H1 (cell line): ENCODE data around the gene CCNA2. TPM values are rescaled to one million over a fixed set of nuclear protein-coding genes. Genes with fewer than 3 reads are reported as not detected.

ENCODE experiments used
- CTCF ChIA-PET: fragments of 300-600 bp; sonication (Branson Sonifier 250); formaldehyde crosslinking; loops from one replicate; lab custom pipeline; 2021; ENCODE audit not compliant: partially characterized antibody; lab: Charles Lee
- POLR2A ChIA-PET: fragments of 300-600 bp; sonication (Branson Sonifier 250); formaldehyde crosslinking; loops from one replicate; lab custom pipeline; 2021; ENCODE audit warnings: inconsistent platforms; ENCODE audit not compliant: partially characterized antibody; lab: Charles Lee
- DNase-seq, 2 experiments: peaks; one replicate each; pipeline versions ENCODE4 v3.0.0 to v3.0.0-alpha.2; 2010 to 2022; ENCODE audit warnings: low spot score in 2 of 2, low read depth in 1 of 2, mixed read lengths in 1 of 2
- FAIRE-seq: peaks from 2 replicates; lab custom pipeline; 2011; peaks lifted over from hg19 to GRCh38; lab: Jason Lieb, UNC
- H2AFZ ChIP-seq: 2 replicates; pipeline ENCODE4 v1.8.1; 2012; ENCODE audit warnings: low read length, inconsistent platforms
- H2AK5ac ChIP-seq: 2 replicates; pipeline ENCODE4 v1.6.1; 2013; ENCODE audit warnings: low read depth, low read length
- H2BK120ac ChIP-seq: replicated peaks from 2 replicates; pipeline ENCODE3; 2013; ENCODE audit warnings: low read depth, low read length, inconsistent platforms
- H2BK12ac ChIP-seq: 2 replicates; pipeline ENCODE4 v1.6.1; 2013; ENCODE audit warnings: low read depth, low read length
- H2BK15ac ChIP-seq: 2 replicates; pipeline ENCODE4 v1.6.1; 2013; ENCODE audit warnings: low read length
- H2BK20ac ChIP-seq: 2 replicates; pipeline ENCODE4 v1.6.1; 2013; ENCODE audit warnings: low read length
- H2BK5ac ChIP-seq: 2 replicates; pipeline ENCODE4 v1.6.1; 2013; ENCODE audit warnings: low read depth, low read length
- H3K14ac ChIP-seq: 2 replicates; pipeline ENCODE4 v1.6.1; 2013; ENCODE audit warnings: inconsistent platforms; ENCODE audit not compliant: insufficient read length
- H3K18ac ChIP-seq: 2 replicates; pipeline ENCODE4 v1.6.1; 2013; ENCODE audit warnings: low read length; ENCODE audit errors: extremely low read depth
- H3K23ac ChIP-seq: 2 replicates; pipeline ENCODE4 v1.6.1; 2013; ENCODE audit warnings: inconsistent platforms; ENCODE audit not compliant: insufficient read length
- H3K23me2 ChIP-seq: 2 replicates; pipeline ENCODE4 v1.6.1; 2013; ENCODE audit warnings: low read depth, low read length
- H3K27ac ChIP-seq: 2 replicates; pipeline ENCODE4 v1.6.1; 2011; ENCODE audit warnings: low read depth, low read length, inconsistent platforms
- H3K27me3 ChIP-seq, 4 experiments: replicated peaks in 1 of 4; 1 replicate in 1 of 4; 2 replicates in 3 of 4; pipeline versions ENCODE4 v1.6.1 to v1.8.1; 2011 to 2013; ENCODE audit warnings: low read length in 3 of 4, mild to moderate bottlenecking in 3 of 4, inconsistent platforms in 2 of 4, mixed read lengths in 2 of 4, moderate library complexity in 1 of 4; ENCODE audit not compliant: control insufficient read depth in 3 of 4, insufficient read depth in 3 of 4; ENCODE audit errors: extremely low read depth in 1 of 4
- H3K36me3 ChIP-seq, 4 experiments: 2 replicates each; pipeline versions ENCODE4 v1.6.1 to v1.8.1; 2011 to 2013; ENCODE audit warnings: mild to moderate bottlenecking in 4 of 4, low read length in 3 of 4, moderate library complexity in 2 of 4, control low read depth in 1 of 4, inconsistent platforms in 1 of 4; ENCODE audit not compliant: insufficient read depth in 4 of 4, control insufficient read depth in 2 of 4
- H3K4ac ChIP-seq: replicated peaks from 2 replicates; pipeline ENCODE3; 2013; ENCODE audit warnings: low read length, low read depth, mixed read lengths, inconsistent platforms; ENCODE audit not compliant: insufficient read length
- H3K4me1 ChIP-seq, 4 experiments: replicated peaks in 1 of 4; 1 replicate in 1 of 4; 2 replicates in 3 of 4; pipeline versions ENCODE4 v1.6.1 to v1.8.1; 2011 to 2013; ENCODE audit warnings: low read length in 3 of 4, inconsistent platforms in 2 of 4, mixed read lengths in 1 of 4; ENCODE audit not compliant: insufficient read depth in 4 of 4, control insufficient read depth in 3 of 4
- H3K4me2 ChIP-seq, 2 experiments: 2 replicates each; pipeline versions ENCODE4 v1.6.1 to v1.8.1; 2011 to 2013; ENCODE audit warnings: low read depth in 2 of 2, low read length in 2 of 2, control low read depth in 1 of 2, inconsistent platforms in 1 of 2, mild to moderate bottlenecking in 1 of 2; ENCODE audit not compliant: insufficient read depth in 1 of 2
- H3K4me3 ChIP-seq, 4 experiments: fragments of 200-600, 300-600 bp in 1 of 4; sonication (generic), shearing (Covaris generic), sonication (Bioruptor Twin) in 1 of 4; 2 replicates each; pipeline versions ENCODE4 v1.5.1 to v1.8.1; 2011 to 2016; ENCODE audit warnings: low read length in 4 of 4, low read depth in 3 of 4, control low read depth in 2 of 4, inconsistent platforms in 2 of 4, mild to moderate bottlenecking in 2 of 4, mixed read lengths in 1 of 4, moderate library complexity in 1 of 4; ENCODE audit not compliant: insufficient read depth in 2 of 4; ENCODE audit errors: extremely low read depth in 1 of 4
- H3K56ac ChIP-seq: replicated peaks from 2 replicates; pipeline ENCODE3; 2013; ENCODE audit warnings: low read depth, mild to moderate bottlenecking, mixed read lengths, low read length, inconsistent platforms; ENCODE audit not compliant: insufficient read length
- H3K79me1 ChIP-seq: 2 replicates; pipeline ENCODE4 v1.6.1; 2013; ENCODE audit warnings: low read depth, low read length, control low read depth
- H3K79me2 ChIP-seq, 2 experiments: 2 replicates each; pipeline versions ENCODE4 v1.6.1 to v1.8.1; 2012 to 2013; ENCODE audit warnings: low read length in 2 of 2, mild to moderate bottlenecking in 2 of 2, inconsistent platforms in 1 of 2; ENCODE audit not compliant: insufficient read depth in 2 of 2, control insufficient read depth in 1 of 2
- H3K9ac ChIP-seq, 4 experiments: replicated peaks in 1 of 4; 1 replicate in 1 of 4; 2 replicates in 3 of 4; pipeline versions ENCODE4 v1.6.1 to v1.8.1; 2011 to 2013; ENCODE audit warnings: low read depth in 3 of 4, low read length in 3 of 4, control low read depth in 2 of 4, mild to moderate bottlenecking in 2 of 4, moderate library complexity in 2 of 4, inconsistent platforms in 1 of 4; ENCODE audit errors: extremely low read depth in 1 of 4
- H3K9me3 ChIP-seq, 2 experiments: 2 replicates each; pipeline versions ENCODE4 v1.6.1 to v1.8.1; 2012 to 2013; ENCODE audit warnings: mild to moderate bottlenecking in 2 of 2, moderate library complexity in 2 of 2, control low read depth in 1 of 2, inconsistent platforms in 1 of 2, low read depth in 1 of 2, low read length in 1 of 2, mixed read lengths in 1 of 2; ENCODE audit not compliant: insufficient read depth in 2 of 2
- H4K20me1 ChIP-seq, 2 experiments: replicated peaks in 1 of 2; 2 replicates each; pipeline versions ENCODE3 to v1.8.1; 2011 to 2013; ENCODE audit warnings: inconsistent platforms in 2 of 2, low read length in 2 of 2, mild to moderate bottlenecking in 1 of 2; ENCODE audit not compliant: insufficient read depth in 2 of 2, control insufficient read depth in 1 of 2
- H4K5ac ChIP-seq: 2 replicates; pipeline ENCODE4 v1.6.1; 2013; ENCODE audit warnings: low read length, low read depth, mixed read lengths, inconsistent platforms; ENCODE audit not compliant: insufficient read length
- H4K8ac ChIP-seq: 2 replicates; pipeline ENCODE4 v1.8.0; 2013; ENCODE audit warnings: mild to moderate bottlenecking, moderate library complexity, low read length, inconsistent platforms; ENCODE audit not compliant: insufficient read depth; ENCODE audit errors: extremely low read depth
- H4K91ac ChIP-seq: replicated peaks from 2 replicates; pipeline ENCODE3; 2013; ENCODE audit warnings: low read length, mixed read lengths, inconsistent platforms; ENCODE audit not compliant: insufficient read length
- TEAD4 ChIP-seq: IDR thresholded peaks from 2 replicates; pipeline ENCODE4 v1.6.1; 2012; ENCODE audit warnings: low read depth, low read length, inconsistent platforms, mixed read lengths
- WGBS, 2 experiments: shearing (Covaris generic) in 1 of 2; methylation state at CpG; one replicate each; pipeline versions ENCODE4 v1.1.6 to v1.1.7; 2013 to 2015; ENCODE audit warnings: low lambda C conversion rate in 2 of 2, mixed read lengths in 2 of 2, inconsistent platforms in 1 of 2, low coverage in 1 of 2, missing lambda C conversion rate in 1 of 2; ENCODE audit not compliant: insufficient replicate concordance in 2 of 2, insufficient coverage in 1 of 2, insufficient read length in 1 of 2; ENCODE audit errors: extremely low coverage in 1 of 2, missing lambda C conversion rate in 1 of 2; 5-methylcytosine and 5-hydroxymethylcytosine counted together
- polyA plus RNA-seq, 7 experiments: library from polyadenylated mRNA; depleted of rRNA in 3 of 7; stranded (reverse) in 5 of 7; unstranded in 2 of 7; fragments of >200 nt in 5 of 7; fragments of 200-250 nt in 2 of 7; gene quantifications; 1 replicate in 5 of 7; 2 replicates in 1 of 7; 4 replicates in 1 of 7; pipeline versions ENCODE4 v1.2.1 to v1.2.3, GENCODE V29; 2011 to 2013; ENCODE audit warnings: missing spikeins in 2 of 7, mixed read lengths in 2 of 7
- total RNA-seq: library from RNA; stranded (reverse); fragmentation: NEBNext Ultra II Directional; extraction: Animal tissue kit (Norgen Biotek cat#: 25700); gene quantifications from 2 replicates; pipeline ENCODE4 v1.2.1, GENCODE V29; 2021
- TF ChIP-seq, protein P1 (sequence below), 3 experiments: IDR thresholded peaks; 1 replicate in 2 of 3; 2 replicates in 1 of 3; pipeline versions ENCODE4 v1.5.1 to v1.6.1; 2011; ENCODE audit warnings: low read length in 3 of 3, mild to moderate bottlenecking in 3 of 3, inconsistent platforms in 2 of 3, low read depth in 1 of 3, moderate library complexity in 1 of 3; ENCODE audit not compliant: insufficient read depth in 1 of 3; ENCODE audit errors: control extremely low read depth in 1 of 3

The CCNA2 gene
- total and polyA plus RNA-seq, 2 of the 8 experiments (the other 6 are each of a cell fraction or from before 2014, with no cell fraction given), result 42.1 to 98.6 TPM

DNA sequence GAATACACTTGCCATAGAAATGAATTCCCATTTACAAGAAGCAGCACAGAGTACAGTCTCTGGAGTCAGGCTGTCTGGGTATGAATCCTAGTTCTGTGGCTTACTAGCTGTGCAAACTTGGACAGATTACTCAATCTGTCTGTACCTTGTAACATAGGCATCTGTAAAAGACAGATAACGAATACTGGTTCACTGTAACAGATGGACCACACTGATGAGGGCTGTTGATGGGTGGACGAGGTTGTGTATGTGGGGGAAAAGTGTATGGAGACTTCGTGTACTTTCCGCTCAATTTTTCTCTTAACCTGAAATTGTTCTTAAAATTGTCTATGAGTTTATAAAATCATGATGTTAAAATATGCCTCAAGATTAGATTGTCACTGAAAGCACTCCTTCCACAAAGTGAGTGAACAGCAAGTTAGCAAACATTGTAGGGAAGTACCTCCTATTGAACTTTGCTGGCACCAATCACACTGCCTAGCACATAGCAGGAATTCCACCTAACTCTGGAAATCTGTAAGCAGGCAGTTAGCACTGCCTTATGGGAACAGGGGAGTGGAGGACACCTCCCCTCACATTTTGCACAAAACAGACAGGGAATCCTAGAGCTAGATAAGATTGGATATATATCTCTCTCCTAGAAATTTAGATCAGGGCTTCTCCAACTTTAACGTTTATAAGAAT is 29.0 kb downstream of the CCNA2 start:
- Histone ChIP-seq H2BK15ac (no peak overlapping the region), H3K23ac (no peak overlapping the region), H4K91ac (no peak overlapping the region), H3K4me1 (peaks cover 8 to 18% (median 13%) of the 10 kb centered on the region in 4 experiments), H4K5ac (no peak overlapping the region), H3K4me2 (no peak overlapping the region; a peak in 1 of 4 replicates), H3K9ac (no peak overlapping the region), H3K36me3 (no peaks in the 10 kb centered on the region), H2AK5ac (no peak overlapping the region), H3K4ac (no peak overlapping the region), H3K4me3 (no peak overlapping the region), H4K20me1 (no peaks in the 10 kb centered on the region), H3K14ac (no peak overlapping the region), H2BK5ac (no peak overlapping the region), H3K23me2 (no peaks in the 10 kb centered on the region), H2BK120ac (peak overlapping the region; percentile 13), H3K9me3 (no peaks in the 10 kb centered on the region), H3K79me2 (no peaks in the 10 kb centered on the region), H2BK20ac (no peak overlapping the region; the same call in 1 of the 2 replicates), H4K8ac (no peak overlapping the region), H2BK12ac (peak overlapping the region; percentile 30; the same call in 1 of the 2 replicates), H3K27ac (no peak overlapping the region), H3K18ac (no peak overlapping the region), H2AFZ (no peak overlapping the region), H3K56ac (no peak overlapping the region), H3K79me1 (no peaks in the 10 kb centered on the region), H3K27me3 (peaks cover 0 to 1% (median 0%) of the 10 kb centered on the region in 4 experiments; a peak in 1 of 7 replicates)
- POLR2A ChIA-PET, result interaction anchor here (2.5 to 14.8 kb wide), 3 partner anchors 9 to 29 kb away, joined by 8 to 246 read pairs (median 13); partner anchors contain the start of genes CCNA2 and SMIM43
- FAIRE-seq (no peak), DNase-seq (no peak)
- WGBS, 2 experiments, result 80% methylated on average over 5 of the region's 5 CpGs; no CpG with 5 or more reads in 1 of the 2 experiments
- peak; percentile 75 for TF ChIP-seq TEAD4
- TF ChIP-seq, protein P1, sequence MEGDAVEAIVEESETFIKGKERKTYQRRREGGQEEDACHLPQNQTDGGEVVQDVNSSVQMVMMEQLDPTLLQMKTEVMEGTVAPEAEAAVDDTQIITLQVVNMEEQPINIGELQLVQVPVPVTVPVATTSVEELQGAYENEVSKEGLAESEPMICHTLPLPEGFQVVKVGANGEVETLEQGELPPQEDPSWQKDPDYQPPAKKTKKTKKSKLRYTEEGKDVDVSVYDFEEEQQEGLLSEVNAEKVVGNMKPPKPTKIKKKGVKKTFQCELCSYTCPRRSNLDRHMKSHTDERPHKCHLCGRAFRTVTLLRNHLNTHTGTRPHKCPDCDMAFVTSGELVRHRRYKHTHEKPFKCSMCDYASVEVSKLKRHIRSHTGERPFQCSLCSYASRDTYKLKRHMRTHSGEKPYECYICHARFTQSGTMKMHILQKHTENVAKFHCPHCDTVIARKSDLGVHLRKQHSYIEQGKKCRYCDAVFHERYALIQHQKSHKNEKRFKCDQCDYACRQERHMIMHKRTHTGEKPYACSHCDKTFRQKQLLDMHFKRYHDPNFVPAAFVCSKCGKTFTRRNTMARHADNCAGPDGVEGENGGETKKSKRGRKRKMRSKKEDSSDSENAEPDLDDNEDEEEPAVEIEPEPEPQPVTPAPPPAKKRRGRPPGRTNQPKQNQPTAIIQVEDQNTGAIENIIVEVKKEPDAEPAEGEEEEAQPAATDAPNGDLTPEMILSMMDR (IDR thresholded peaks at IDR 0.05; ENCODE audit: control extremely low read depth in 1 of 3, insufficient read depth in 1 of 3, low read depth in 1 of 3, low read length in 3 of 3), result no peak
- CTCF ChIA-PET, result no interaction called here
